ENCODE measurements around the gene PDIA2. TPM values are rescaled to one million over a fixed set of nuclear protein-coding genes. Genes with fewer than 3 reads are reported as not detected.
"Not testable (repeated sequence)": the region's sequence is repeated elsewhere in the genome, so short reads cannot be mapped to it uniquely, and the experiment has no call there.

Gene PDIA2
- polyA plus RNA-seq, 1 experiment, result not detected

DNA sequence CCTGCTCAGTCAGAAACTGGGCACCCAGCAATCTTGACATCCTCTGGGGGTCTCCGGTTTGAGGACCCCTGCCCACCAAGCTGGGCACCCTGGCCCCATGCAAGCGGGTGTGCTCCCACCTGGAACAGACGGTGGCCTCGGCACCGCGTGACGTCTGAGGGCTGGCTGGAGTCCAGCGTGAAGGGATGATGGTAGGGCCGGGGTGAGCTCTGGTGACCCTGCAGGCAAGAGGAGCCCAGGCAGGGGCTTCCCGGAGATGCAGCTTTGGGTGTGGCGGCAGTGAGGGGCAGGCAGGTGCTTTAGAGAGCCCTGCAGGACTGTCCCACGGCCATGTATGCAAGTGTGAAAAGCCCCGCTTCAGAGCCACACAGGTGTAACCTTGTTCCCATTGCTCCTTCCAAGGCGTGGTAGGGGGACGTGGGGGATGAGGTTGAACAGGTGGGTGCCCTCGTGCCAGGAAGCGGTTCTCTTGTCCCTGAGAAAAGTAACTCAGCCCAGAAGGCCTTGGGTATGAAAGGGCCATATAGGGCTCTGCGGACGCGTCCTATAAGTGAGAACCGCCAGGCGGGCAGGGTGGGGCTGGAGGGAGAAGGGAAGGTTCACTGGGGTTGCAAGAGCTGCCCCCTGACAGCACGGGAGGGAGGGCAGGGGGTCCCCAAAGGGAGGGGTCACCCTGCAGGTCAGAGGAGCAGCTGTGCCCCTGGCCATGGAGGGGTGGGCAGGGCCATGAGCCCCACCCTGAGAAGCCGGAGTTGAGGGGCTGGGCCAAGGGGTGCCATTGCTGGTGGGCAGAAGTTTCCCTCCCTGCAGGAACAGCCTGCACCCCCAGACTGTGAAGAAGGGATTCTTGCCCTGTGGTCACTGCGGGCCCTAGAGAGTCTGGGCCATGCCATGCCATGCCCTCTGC, 16.5 kb upstream of the PDIA2 start:
- CTCF ChIA-PET, result no interaction called here
- Histone ChIP-seq H3K27me3 (ENCODE audit: control insufficient read depth, insufficient read depth, low read length) (no peaks in the 10 kb centered on the region), H3K4me3 (ENCODE audit: low read depth, low read length) (no peak overlapping the region), H3K36me3 (ENCODE audit: control insufficient read depth, insufficient read depth, low read length) (peaks cover 7% of the 10 kb centered on the region)
- DNase-seq (ENCODE audit: low read depth), result no peak
- POLR2A ChIA-PET, result no interaction called here
- TF ChIP-seq, protein P1, sequence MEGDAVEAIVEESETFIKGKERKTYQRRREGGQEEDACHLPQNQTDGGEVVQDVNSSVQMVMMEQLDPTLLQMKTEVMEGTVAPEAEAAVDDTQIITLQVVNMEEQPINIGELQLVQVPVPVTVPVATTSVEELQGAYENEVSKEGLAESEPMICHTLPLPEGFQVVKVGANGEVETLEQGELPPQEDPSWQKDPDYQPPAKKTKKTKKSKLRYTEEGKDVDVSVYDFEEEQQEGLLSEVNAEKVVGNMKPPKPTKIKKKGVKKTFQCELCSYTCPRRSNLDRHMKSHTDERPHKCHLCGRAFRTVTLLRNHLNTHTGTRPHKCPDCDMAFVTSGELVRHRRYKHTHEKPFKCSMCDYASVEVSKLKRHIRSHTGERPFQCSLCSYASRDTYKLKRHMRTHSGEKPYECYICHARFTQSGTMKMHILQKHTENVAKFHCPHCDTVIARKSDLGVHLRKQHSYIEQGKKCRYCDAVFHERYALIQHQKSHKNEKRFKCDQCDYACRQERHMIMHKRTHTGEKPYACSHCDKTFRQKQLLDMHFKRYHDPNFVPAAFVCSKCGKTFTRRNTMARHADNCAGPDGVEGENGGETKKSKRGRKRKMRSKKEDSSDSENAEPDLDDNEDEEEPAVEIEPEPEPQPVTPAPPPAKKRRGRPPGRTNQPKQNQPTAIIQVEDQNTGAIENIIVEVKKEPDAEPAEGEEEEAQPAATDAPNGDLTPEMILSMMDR (IDR thresholded peaks at IDR 0.05; ENCODE audit: insufficient read depth, low read depth, low read length), result no peak

DNA sequence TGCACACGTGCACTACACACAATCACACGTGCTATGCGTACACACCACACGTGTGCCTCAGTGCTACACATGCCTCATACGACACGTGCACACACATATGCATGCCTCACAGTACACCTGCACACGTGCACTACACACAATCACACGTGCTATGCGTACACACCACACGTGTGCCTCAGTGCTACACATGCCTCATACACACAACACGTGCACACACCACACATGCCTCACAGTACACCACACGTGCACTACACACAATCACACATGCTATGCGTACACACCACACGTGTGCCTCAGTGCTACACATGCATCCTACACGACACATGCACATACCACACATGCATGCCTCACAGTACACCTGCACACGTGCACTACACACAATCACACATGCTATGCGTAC, 15.4 kb upstream of the PDIA2 start:
- H3K36me3 ChIP-seq (ENCODE audit: control insufficient read depth, insufficient read depth, low read length); H3K27me3 ChIP-seq (ENCODE audit: control insufficient read depth, insufficient read depth, low read length); DNase-seq (ENCODE audit: low read depth); H3K4me3 ChIP-seq (ENCODE audit: low read depth, low read length); POLR2A ChIA-PET; CTCF ChIA-PET: not testable (repeated sequence)

DNA sequence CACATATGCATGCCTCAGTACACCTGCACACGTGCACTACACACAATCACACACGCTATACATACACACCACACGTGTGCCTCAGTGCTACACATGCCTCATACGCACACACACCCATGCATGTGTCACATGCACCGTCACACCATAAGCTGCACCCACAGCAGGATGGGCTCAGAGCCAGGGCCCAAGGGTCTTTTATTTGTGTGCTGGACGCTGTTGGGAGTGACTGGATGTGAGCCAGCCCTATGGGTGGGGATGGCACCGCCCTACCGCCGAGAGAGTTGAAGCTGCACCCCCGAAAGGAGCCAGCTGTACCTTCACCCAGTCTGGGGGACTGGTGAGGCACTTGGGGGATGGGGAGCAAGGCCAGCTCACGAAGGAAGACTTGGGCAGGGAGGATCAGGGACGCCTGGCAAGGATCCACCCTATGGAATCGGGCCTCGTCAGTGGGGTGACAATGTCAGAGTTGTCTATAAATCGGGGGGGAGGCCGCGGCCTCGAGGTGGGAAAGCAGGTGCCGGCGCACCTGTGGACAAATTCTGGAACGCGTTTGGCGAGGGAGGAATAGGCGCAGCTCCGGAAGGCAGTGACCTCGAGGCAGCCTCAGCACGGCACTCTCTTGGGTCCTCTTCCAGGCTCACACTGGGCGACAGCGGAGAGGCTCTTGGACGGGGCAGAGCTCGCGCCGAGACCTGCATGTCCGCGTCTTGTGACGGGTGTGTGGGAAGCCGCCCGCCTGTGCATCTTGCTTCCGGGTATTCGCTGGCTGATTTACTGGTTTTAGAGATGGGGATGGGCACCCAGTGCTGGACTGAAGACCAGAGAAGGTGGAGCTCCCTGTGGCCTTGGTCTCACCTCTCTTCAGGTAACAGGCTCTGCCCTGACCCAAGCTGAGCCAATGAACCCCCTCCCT, 14.6 kb upstream of the PDIA2 start:
- peaks cover 1% of the 10 kb centered on the region; the same call in 1 of the 2 replicates for H3K36me3 ChIP-seq (ENCODE audit: control insufficient read depth, insufficient read depth, low read length)
- no peaks in the 10 kb centered on the region for H3K27me3 ChIP-seq (ENCODE audit: control insufficient read depth, insufficient read depth, low read length)
- ChIA-PET POLR2A (no interaction called here), CTCF (no interaction called here)
- TF ChIP-seq, protein P1 (IDR thresholded peaks at IDR 0.05; ENCODE audit: insufficient read depth, low read depth, low read length), result no peak
- H3K4me3 ChIP-seq (ENCODE audit: low read depth, low read length), result no peak overlapping the region
- DNase-seq (ENCODE audit: low read depth), result no peak

DNA sequence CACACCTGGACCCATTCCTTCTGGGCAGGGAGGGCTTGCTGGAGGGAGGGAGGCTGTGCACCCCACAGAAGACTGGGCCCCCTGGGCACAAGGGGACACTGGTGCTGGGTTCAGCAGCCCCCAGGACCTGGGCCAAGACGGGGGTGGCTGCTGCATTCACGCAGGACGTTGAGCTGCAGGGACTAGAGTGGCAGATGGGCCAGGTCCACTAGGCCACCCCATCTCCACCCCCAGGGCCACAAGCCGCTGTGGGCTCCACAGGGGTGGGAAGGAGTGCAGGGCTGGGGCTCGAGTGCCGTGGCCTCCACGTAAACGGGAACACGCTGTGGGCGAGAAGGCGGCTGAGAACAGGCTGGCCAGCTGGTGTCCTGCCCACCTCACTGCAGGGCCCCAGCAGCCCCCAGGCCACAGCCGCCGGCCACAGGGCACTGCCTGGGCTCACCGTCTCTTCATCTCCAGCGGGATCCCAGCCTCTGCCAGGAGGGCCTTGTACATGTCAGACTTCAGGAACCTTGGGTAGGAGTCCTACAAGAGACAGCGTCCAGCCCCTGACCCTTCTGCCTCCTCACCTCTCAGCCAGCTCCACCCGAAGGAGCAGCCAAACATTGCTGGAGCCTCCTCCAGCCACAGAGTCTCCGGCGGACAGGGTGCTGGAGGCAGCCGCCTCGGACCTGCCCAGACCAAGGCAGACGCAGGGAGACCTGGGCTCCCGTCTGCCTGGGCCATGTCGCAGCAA, 13.7 kb upstream of the PDIA2 start:
- POLR2A ChIA-PET, result no interaction called here
- CTCF ChIA-PET, result no interaction called here
- no peak for DNase-seq (ENCODE audit: low read depth)

More for the DNA sequence above, 13.7 kb upstream of the PDIA2 start:
- H3K4me3 ChIP-seq (ENCODE audit: low read depth, low read length), result no peak overlapping the region
- H3K36me3 ChIP-seq (ENCODE audit: control insufficient read depth, insufficient read depth, low read length), result no peaks in the 10 kb centered on the region; the same call in 1 of the 2 replicates
- peaks cover 2% of the 10 kb centered on the region; the same call in 1 of the 2 replicates for H3K27me3 ChIP-seq (ENCODE audit: control insufficient read depth, insufficient read depth, low read length)
- TF ChIP-seq, protein P1 (IDR thresholded peaks at IDR 0.05; ENCODE audit: insufficient read depth, low read depth, low read length), result no peak
